ENCODE measurements around the gene UVSSA.
"Not testable (repeated sequence)": the region's sequence is repeated elsewhere in the genome, so short reads cannot be mapped to it uniquely, and the experiment has no call there.

Gene UVSSA

DNA sequence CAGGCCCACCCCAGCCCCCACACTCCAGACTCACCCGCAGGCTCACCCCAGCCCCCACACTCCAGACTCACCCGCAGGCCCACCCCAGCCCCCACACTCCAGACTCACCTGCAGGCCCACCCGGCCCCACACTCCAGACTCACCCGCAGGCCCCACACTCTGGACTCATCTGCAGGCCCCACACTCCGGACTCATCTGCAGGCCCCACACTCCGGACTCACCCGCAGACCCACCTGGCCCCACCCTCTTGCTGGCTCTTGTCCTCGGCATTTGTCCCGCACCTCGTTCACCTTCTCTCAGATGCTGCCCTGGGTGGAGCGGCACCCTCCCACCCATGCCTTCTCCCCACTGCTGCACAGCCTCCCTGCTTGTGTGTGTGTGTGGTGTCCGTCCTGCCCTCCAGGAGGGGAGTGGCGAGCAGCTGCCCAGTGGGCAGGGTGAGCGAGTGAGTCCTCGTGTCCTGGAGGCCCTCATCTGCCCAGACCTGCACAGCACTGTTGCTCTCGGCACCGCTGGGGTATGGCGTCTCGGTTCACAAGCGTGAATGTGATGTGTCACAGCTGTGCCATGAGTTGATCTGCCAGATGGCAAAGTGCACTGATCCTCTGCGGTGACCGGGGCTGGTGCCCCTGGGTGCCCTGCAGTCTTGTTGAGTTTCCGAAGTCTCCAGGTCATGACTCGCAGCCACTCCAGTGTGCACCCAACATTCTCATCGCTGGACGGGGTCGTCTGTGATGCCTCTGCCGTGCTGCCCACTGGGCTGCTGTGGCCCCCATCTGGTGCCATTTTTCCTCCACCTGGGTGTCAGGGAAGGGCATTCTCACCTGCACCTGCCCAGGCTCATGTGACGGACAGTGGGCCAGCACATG lies 29.6 kb upstream of the UVSSA start:
- no peak for DNase-seq

DNA sequence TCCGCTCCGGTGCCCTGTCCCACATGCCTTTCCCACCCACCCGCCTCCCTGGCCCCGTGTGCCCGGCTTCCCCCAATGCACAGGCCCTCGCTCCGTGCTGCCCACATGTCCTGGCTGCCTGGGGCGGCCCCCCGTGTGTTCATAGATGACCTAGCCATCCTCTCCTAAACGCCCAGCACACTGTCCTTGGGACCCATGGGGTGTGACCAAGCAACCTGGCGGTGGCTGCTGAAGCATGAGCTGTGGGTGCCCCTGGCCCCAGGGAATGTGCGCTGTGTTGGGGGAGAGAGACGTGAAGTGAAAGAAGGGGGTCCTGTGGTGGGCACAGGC lies 29.0 kb upstream of the UVSSA start:
- no peak for DNase-seq

DNA sequence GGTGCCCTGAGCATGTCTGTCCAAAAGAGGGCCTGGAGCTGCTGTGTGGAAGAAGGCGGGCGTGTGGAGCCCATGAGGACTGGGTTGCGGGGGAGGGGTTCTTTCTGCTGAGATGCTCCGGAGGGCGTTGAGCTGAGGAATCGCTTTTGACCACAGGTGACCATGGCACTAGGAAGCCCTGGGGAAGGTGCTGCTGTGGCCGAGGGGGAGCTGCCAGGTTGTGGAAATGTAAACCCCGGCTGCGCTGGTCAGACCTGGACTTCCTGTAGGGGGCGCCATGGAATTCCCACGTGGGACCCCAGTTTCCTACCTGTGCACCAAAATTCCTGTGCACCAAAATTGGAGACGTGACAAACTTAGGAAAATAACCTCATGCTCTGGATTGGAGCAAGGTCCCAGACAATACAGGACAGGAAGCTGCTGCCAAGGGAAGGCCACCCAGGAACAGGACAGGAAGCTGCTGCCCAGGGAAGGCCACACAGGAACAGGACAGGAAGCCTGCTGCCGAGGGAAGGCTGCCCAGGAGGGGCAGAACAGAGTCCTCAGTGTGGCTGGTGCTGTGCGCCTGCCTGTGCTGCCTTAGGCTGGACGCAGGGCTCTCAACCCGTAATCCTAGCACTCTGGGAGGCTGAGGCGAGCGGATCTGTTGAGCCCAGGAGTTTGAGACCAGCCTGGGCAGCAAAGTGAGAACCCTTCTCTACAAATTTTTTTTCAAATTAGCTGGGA lies 28.4 kb upstream of the UVSSA start:
- DNase-seq: peak; percentile 34

DNA sequence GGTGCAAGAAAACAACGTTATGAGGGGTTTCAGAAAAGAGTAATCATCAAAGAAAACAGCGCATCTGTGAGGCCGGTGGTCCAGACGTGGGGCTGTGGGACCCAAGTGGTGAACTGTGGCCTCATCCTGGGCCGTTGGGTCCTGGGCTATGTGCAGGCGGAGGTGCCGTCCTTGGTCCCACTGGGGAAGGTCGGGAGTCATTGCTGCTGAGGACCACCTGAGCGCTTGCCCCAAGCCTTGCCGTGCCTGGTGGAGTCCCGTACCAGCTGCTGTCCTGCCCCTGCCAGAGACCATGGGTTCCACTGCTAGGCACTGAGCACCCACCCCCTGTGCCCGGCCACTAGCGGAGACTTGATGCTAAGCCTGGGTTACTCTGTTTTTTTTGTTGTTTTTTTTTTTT lies 25.5 kb upstream of the UVSSA start:
- no peak for DNase-seq

DNA sequence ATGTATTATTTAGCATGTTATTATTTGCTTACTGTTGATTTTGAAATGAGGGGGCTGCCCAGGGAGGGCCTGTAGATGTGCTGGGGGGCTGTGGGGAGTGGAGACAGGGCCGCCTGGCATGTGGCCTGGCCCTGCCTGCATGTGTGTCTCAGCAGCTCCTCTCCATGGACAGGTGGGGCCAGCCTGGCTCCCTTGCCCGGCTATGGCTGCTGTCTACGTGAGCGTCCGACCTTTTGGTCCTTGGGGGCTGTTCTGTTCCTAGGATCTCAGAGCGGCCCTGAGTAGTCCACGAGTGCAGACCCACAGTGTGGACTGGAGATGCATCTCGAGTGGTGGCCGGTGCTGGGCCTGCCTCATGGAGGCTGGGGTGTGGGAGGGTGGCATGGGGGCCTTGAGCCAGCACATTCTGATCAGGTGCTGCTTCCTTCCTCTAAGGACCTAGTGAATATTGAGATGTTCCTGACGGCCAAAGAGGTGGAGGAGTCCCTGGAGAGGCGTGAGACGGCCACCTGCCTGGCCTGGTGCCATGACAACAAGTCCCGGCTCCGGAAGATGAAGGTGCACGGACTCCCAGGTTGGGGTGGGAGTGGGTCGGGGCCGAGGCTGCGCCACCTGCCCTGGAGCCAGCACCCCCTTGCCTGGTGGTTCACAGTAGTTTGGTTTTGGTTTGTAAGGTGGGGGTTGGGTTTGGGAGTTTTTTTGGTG lies 24.9 kb upstream of the UVSSA start:
- DNase-seq: no peak

DNA sequence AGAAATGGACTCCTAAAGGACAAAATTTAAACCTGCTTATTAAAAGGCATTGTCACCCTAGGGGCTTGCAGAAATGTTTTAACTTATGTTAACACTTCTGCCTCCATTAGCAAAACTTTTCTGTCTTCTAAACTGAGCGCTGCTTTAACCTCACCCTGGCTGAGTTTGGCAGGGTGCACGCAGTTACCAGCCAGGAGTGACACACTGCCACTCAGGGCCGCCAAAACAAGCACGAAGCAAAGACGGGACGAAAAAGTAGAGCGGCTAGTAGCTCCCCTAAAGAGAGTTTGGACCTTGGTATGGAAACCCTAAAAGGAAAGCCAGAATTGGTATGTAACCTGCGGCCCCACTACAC lies 23.8 kb upstream of the UVSSA start:
- no peak for DNase-seq

DNA sequence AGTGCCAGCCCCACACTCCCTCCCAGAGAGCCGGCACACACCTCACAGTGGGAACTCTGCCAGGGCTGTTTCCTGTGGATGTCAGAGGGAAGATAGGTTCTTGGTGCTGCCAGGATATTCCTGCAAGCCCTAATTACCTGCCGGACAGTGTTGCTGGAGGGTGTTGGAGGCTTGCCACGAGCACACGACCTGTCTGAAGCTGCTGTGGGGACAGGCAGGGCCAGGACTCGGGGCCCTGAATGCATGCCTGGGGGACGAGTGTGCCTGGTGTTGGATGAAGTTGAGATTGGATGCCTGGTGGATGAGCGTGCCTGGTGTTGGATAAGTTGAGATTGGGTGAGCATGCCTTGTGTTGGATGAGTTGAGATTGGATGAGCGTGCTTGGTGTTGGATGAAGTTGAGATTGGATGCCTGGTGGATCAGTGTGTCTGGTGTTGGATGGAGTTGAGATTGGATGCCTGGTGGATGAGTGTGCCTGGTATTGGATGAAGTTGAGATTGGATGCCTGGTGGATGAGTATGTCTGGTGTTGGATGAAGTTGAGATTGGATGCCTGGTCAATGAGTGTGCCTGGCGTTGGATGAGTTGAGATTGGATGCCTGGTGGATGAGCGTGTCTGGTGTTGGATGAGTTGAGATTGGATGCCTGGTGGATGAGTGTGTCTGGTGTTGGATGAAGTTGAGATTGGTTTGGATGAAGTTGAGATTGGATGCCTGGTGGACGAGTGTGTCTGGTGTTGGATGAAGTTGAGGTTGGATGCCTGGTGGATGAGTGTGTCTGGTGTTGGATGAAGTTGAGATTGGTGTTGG lies 23.2 kb upstream of the UVSSA start:
- no peak for DNase-seq

DNA sequence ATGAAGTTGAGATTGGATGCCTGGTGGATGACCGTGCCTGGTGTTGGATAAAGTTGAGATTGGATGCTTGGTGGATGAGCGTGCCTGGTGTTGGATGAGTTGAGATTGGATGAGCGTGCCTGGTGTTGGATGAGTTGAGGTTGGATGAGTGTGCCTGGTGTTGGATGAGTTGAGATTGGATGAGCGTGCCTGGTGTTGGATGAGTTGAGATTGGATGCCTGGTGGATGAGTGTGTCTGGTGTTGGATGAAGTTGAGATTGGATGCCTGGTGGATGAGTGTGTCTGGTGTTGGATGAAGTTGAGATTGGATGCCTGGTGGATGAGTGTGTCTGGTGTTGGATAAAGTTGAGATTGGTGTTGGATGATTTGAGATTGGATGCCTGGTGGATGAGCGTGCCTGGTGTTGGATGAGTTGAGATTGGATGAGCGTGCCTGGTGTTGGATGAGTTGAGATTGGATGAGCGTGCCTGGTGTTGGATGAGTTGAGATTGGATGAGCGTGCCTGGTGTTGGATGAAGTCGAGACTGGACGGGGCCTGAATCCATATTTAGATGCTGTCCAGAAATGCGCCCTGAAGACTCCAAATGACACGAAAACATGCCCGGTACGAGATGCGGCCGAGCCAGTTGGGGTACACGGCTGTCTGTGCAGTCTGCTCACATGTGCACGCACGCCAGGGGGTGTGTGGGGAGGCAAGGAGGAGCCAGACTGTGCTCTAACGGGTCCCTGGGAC lies 22.4 kb upstream of the UVSSA start:
- DNase-seq: not testable (repeated sequence)

DNA sequence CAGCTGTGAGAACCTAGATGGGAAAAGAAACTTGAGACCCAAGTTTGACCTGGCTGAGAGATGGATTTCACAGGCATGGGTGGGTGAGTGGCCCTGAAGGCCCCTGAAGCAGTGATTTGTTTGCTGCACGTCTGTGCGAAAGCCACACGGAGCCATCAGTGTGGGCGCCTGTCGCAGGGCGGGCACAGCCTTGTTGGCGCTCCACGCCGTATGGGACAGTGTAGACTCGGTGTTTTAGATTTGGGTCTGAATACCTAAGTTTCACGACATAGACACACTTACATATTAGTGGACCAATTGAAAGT lies 21.9 kb upstream of the UVSSA start:
- no peak for DNase-seq

DNA sequence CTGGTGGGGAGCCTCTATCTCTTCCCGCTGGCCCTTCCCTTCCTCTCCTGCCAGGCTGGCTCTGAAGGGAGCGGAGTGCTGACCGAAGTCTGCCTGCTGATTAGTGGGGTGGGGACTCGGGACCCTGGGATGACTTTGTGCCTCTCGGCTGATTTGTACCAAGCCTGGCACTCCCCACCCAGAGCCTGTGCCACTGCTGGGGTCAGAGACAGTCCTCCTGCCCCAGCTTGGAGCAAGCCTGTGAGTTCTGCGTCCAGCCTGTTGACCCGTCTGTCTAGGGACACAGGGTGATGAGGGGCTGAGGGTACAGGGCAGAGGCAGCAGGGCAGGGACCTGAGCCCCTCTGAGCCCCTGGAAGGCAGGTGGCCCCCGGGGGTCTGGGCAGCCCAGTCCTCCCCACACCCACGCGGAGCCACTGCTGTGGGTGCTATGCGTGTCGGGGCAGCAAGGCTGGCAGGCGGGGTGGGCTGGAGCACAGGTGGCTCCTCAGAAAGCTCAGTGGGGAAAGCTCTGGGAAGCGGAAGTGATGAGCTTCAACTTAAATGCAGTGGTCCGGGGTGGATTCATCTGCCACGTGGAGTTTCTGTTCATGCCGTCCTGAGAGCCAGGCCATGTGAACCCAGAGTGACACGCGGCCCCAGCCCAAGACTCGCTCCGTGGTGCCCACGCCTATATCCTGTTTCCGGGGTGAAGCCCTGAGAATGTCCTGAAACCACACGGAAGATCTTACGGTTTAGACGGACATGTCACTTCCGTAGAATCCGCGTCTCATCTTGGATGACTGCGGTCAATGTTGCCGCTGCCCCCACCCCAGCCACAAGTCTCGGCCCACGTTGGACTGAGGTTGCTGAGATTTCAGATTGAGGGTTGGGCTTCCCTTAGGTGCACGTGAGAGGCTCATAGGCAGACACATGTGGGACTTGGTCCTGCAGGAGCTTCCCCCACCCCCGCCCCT lies 21.1 kb upstream of the UVSSA start:
- no peak for DNase-seq

DNA sequence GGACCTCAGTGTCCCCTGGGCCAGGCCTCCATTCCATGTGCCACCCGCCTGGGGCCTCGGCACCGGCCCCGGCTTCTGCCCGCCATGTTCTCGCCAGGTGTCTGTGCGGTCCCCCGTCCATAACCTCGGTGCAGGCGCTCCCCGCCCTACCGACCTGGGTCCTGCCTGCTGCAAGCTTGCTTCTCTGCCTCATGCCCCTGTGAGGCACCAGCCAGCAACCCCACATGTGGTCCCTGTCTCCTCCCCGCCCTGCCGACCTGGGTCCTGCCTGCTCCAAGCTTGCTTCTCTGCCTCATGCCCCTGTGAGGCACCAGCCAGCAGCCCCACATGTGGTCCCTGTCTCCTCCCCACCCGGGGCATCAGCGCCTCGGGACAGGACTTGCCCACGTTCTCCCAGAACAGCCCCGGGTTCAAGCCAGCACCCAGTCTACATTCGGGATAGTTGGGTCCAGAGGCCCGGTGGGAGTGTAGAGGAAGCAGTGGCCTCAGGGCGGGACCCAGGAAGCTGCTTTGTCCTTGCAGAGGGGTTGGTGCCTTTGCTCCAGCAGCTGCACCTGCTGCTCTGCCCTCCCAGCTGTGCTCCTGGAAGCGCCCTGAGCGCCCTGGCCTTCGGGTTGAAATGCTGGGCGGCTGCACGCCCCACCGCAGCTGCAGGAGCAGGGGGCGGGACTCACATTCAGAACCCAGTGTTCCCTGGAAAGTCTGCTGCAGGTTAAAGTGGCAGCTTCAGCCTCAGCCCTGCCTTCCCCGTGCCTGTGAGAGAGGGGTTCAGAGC lies 20.1 kb upstream of the UVSSA start:
- no peak for DNase-seq

DNA sequence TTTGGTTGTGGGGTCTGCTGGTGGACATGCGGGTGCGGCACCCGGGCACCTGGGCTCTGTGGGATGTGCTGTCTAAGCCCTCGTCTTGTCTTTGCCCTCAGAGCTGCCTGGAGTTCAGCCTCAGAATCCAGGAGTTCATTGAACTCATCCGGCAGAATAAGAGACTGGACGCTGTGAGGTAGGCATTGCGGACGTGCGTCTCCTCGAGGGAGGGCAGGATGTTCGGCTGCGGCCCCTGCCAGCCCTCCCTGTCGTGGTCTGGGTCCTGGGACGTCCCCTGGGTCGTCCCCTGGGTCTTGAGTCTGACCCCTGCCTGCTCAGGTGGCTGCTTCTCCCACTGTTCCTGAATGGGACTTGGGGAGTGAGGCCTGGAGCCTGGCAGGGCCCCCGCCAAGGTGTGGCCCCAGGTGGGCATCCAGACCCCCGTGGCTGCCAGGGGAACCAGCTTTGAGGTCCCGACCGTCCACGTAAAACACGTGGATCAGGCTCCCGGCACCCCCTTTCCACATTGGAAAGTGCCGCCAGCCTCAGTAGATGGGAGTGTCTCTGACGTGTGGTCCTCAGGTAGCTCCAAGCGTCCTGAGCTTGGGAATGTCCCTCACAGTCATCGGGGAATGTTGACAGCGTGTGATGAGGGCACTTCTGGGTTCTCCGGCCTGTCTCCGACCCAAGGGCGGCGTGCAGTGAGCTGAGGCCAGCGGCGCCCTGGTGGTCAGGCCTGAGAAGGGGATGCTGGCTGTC lies 19.3 kb upstream of the UVSSA start:
- no peak for DNase-seq

DNA sequence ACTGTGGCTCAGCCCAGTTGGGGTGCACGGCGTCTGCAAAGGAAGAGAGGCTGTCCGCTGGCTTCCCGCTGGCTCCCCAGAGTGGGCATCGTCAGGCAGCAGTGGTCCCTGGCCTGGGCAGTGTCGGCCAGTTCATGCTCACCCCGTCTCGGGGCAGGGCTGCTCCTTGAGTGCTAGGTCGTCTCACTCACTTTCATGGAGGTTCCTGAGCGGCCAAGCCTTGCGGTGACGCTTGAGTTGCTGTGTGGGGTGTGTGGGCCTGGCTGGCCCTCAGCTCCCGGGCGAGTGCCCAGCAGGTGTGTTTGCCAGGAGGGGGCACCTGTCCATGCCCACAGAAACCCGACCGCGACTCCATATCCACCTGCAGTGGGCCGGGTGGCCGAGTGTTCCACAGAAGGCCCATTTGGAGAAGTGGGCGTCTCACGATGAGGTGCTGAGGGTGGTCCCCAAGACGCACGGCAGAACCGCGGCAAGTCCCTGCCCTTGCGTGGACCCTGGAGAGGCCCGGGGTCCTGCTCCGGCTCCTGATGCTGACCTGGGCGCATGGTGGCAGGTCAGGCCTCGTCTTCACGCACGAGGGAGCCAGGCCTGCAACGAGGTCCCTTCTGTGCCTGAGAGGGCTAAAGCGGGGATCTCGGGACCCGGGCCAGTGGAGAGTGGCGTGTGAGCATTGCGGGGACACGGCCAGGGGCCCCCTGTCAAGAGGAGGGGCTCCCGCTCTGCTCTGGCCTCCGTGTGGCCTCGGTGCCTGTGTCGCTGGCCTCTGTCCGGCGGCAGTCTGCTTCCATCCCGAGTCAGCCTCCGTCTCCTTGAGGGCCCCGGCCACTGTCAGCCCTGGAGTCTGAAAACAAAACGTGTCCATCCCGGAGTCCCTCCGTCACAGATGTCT lies 18.5 kb upstream of the UVSSA start:
- DNase-seq: no peak

DNA sequence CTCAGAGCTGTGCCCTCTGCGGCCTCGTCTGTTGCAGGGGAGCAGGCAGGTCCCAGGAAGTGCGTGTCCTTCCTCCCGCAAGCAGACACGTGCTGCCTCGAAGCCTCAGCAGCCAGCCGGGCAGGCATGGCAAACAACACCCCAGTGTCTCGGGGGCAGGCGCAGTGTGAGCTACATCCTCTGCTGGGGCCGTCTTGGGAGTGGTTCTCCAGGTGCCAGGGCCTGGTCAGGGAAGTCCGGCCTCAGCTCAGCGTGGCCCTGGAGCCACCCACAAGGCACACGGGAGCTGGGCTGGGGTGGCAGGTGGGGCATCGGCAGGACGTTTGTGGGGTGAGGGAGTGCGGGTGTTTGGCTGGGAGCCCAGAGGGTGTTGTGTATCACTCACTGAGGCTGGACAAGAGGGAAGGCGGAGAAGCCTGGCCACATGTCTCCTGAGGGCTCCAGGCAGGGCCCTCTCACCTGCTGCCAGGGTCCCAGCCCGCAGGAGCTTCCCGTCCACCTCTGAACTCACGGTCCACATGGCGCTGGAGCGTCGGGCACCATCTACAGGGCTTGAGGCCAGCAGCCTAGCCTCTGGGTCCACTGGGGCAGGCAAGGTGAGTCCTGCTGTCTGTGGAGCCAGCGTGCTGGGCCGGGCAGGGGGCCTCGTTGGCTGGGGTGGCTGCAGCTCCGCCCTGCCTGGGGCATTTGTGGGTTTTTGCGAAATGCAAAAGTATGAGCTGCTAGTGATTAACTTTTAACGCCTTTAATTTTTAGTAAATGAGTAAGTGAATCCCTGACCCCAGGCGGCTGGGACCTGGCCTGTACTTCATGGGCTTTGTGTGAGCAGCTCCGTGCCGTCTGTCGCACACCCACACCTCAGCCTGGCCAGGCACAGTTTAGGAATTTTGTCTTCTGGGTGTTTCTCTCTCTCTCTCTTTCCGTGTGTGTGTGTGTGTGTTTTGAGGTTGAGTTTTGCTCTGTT lies 17.3 kb upstream of the UVSSA start:
- DNase-seq: peak; percentile 36

DNA sequence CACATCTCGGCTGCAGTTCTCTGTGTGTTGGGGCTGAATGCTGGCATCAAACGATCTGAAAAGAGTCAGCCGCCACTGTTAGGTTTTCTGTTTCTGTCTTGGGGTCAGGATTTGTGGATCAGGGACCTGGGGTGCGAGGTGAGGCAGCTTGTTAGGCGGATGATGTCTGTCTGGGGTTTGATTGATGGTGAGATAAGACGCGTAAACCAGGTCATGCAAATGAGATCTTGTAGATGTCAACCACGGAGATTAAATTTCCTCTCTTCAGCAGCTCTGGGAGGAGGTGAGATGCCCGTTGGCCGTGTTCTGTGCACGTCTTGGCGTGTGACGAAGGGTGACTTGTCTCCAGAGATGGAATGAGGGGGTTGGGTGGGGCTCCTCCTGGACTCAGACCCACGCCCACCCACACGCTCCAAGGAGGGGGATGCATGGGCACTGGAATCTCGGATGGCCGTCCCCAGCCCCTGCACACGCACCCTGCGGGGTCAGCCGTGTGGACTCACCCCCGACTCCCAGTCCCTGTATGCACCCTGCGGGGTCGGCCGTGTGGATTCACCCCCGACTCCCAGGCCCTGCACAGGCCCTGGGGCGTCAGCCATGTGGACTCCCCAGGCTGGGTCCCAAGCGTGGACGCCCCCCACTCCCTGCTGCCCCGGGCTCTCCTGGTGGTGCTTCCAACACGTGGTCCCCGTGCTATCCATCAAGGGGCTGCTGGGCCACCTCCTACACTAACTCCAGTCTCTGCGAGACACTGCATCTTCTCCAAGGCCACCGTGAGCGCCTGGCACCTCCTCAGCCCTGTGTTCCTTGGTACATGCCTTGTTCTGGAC lies 16.0 kb upstream of the UVSSA start:
- DNase-seq: peak; percentile 59

DNA sequence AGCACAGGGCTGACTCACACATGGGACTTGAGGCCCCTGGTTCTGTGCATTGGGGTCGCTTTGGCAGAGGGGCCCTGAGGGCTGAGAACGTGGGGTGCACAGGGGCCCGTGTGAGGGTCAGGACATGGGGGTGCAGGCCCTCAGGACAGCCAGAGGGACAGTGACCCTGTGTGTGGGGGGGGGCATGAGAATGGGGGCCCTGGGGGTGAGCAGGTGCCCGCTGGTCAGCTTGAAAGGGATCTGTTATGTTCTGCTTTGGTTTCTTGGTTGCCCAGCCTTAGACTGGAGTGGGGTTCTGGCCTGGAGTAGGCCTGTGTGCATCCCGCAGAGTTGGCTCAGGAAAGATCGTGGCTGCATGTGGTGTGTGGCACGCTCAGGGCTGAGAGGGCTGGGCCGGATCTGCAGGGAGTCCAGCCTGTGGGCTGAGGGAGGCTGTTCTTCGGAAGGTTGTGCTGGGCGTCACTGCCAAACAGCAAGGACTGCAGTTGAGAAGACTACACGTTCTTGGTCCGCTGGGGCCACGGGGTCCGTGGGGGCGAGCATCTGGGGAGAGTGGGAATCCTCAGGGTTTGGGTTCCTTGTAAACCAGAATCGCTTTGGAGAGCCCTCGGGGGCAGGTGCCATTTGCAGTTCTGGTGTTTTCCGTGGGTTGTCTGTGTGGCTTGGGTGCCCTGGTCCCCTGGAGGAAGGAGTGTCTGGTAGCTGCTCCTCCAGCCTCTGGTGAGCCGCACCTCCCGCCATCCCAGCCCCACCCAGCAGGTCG lies 15.2 kb upstream of the UVSSA start:
- DNase-seq: no peak

Data from activated CD4-positive, alpha-beta T cell treated with anti-CD3 and anti-CD28 coated beads, Interleukin-2, amount 50 U/mL, for 1 hour (primary cell).